ENCODE measurements around the gene CELA2A.

CELA2A gene

DNA sequence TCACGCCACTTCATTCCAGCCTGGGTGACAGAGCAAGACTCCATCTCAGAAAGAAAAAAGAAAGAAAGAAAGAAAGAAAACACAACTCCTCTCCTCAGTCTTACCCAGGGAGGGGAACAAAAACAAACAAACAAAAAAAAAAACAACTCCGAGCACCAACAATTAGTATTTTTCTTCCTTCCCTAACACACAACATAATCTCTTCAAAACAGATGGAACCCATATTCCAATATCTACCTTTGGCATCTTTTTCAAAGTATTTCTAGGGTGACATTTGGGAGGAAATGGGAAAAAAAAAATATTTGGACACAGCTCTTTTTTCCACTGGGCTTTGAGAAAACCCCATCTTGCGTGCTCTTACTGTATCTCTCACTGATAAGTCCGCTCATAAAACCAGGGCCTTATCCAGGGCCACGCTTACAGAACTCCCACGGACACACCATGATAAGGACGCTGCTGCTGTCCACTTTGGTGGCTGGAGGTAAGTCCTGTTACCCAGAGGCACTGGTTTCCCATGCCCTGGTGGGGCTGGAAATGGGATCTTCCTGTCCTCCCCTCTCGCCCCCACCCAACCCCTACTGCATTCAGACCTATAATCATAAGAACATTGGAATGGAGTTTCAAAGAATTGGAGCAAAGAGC, at the start of gene CELA2A:
TSS of gene CELA2A (plus strand) at position 420 of the 642 bp plus-strand sequence. CDS start at position 442, 22 bp downstream.
- no peak for DNase-seq (ENCODE audit: low read depth)

DNA sequence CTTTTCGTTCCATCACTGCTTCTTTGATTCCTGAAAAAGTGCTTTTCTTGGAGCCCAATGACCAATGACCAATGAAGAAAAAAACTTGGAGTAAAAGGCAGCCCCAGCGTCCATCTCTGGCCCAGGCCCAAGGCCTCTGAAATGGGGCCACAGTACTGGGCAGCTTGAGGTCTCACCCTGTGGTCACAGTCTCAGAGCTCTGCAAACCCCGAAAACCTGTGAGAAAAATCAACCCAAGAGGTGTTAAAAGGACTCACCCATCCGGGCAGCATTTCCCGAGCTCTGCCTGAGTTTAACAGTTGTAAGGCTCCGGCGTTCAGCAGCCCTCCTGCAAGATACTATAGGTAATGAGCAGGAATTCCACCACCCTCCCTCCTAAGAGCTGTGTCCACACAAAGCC, 49.0 kb upstream of the CELA2A start:
- DNase-seq (ENCODE audit: low read depth): no peak

GRCh38 chr1:15408890-15409387, 47.6 kb upstream of the CELA2A start:
- DNase-seq (ENCODE audit: low read depth): no peak

GRCh38 chr1:15409388-15410222, 46.9 kb upstream of the CELA2A start, which contains the start of gene EFHD2:
TSS of gene EFHD2 (plus strand) at chr1:15409888. CDS start at chr1:15409972, 84 bp downstream.
- DNase-seq (ENCODE audit: low read depth): peak; percentile 61

DNA sequence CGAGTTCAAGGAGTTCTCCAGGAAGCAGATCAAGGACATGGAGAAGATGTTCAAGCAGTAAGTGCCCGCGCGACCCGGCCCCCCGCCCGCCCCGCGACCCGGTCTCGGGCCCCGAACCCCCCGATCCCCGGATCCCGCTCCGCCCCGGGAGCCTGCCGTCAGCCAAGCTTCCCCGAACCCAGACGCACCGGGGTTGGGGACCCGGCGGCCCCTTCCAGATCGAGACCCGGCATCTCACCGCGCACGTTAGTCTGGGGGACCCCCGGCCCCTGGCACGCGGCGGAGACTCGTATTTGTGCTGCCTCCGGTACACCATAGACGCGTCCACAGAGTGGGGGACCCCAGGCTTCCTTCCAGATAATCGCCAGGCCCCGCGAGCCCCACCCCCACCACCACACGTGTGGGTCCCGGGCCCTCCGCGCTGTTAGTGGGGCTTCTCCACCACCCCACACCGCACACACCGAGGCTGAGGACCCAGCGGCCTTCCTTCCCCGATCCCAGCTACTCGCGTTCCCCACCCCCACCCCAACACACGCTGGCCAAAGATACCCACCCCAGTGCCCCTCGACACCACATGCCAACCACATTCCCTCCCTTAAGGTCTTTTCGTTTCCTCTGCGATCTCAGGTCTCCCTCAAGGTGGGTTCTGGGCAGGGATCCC, 46.2 kb upstream of the CELA2A start:
- DNase-seq (ENCODE audit: low read depth): no peak

DNA sequence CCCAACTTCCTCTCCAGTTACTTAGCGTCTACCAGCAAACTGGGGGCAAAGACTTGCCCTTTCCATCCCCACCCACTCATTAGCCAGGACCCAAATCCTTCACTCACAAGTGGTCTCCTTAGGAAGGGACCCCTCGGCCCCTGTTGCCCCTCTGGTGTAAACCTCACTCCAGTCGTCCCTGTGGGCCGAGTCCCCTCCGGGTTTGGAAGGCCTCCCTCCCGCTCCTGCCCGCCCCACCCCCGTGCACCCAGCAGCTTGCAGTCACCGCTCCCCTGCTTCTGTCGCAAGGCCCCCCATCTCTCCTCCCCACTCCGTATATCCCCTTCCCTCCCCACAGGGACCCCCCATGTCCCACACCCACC, 45.7 kb upstream of the CELA2A start:
- no peak for DNase-seq (ENCODE audit: low read depth)

- DNase-seq (ENCODE audit: low read depth): no peak
Measured at GRCh38 chr1:15411593-15412137, 44.9 kb upstream of the CELA2A start.

- no peak for DNase-seq (ENCODE audit: low read depth)
Measured at GRCh38 chr1:15412175-15412800, 44.2 kb upstream of the CELA2A start.

DNA sequence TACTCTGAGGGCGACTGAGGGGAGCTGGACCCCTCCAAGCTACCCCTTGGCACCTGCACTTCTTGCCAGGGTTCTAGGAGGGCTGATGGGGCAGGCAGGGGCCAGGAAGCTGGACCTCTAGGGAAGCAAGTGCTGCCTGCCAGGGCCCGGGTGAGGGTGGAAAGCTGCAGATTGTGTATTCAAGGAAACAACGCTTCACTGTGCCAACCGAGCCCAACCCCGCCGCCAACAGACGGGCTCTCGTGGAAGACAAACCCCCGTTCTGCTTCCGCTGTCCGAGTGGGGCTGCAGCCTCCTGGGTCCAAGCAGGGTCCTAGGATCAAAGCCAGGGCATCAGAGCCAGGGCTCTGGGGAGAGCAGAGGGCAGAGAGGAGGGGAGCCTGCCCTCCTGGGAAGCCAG, 43.7 kb upstream of the CELA2A start:
- no peak for DNase-seq (ENCODE audit: low read depth)

DNA sequence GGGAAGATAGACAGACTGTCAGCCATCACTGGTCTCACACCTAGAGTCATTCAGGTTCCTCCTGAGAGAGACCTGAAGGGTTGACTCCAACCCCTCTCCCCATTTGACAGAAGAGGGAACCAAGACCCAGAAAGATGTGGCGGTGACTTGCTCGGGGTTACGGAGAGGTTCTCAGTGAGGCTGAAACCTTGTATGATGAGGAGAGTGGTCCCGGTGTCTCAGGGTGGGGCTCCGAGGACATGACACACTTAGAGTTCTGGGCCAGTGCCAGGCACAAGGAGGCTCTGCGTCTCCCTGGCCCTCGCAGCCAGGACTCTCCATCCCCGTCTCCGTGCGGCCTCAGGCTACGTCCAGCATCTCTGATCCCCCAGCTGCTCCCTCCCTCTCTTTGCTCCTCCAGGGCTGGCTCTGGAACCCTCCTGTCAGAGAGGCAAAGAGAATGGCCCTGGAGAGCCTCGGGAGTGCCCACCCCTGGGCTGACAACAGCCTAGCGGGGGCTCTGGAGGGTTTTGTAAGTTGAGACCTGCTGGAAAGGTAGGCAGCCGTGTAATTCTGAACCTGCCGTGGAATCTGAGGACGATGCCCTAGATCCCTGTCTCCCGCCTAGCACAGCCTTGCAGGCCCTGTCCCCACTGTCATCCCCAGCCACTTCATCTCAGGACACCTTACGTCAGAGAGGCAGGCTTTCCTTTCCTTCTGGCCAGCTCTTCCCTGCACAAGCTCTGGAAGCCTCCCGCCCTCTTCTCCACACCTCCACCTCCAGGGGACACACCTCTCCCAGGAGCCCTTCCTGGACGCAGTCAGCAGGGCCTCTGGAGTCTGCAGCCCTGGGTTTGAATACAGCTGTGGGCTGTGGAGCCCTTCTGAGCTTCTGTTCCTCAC, 42.7 kb upstream of the CELA2A start:
- DNase-seq (ENCODE audit: low read depth): no peak

GRCh38 chr1:15414445-15414983, 42.0 kb upstream of the CELA2A start:
- no peak for DNase-seq (ENCODE audit: low read depth)

DNA sequence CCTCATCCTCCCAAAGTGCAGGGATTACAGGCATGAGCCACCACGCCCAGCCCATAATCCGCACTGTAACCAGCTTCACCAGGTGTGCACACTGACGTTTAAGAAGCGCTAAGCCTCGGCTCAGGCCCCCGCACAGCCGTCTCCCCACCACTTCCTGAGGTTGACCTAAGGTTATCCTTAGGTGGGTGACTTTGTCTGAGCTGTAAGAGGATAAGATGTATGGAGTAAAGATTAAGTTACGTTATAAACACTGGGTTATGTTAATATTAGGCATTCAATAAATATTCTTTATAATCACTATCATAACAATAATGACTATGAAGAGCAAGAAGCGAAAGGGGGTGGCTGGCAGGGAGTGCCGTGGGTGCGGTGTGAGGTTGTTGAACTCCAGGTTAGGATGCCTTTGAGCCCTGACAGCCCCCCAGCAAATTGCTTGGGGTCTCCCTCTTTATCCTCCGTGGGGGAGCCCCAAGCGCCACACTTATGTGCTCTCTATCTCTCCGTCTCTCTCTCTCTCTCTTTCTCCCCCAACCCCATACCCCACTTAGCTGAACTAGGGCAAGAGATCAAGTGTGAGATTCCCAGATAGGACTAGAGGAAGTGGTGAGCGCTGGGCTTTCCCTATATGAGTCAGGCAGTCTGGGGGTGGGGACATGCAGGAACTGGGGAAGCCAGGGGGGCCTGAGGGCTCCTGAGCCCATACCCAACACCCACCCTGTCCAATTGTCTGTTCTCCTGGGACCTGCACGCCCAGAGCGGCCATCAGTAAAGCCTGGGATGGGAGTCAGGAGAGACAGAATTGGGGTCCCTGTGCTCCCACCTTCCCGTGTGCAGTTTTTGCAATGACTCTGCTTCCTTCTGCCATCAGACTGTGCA, 39.2 kb upstream of the CELA2A start:
- no peak for DNase-seq (ENCODE audit: low read depth)

DNA sequence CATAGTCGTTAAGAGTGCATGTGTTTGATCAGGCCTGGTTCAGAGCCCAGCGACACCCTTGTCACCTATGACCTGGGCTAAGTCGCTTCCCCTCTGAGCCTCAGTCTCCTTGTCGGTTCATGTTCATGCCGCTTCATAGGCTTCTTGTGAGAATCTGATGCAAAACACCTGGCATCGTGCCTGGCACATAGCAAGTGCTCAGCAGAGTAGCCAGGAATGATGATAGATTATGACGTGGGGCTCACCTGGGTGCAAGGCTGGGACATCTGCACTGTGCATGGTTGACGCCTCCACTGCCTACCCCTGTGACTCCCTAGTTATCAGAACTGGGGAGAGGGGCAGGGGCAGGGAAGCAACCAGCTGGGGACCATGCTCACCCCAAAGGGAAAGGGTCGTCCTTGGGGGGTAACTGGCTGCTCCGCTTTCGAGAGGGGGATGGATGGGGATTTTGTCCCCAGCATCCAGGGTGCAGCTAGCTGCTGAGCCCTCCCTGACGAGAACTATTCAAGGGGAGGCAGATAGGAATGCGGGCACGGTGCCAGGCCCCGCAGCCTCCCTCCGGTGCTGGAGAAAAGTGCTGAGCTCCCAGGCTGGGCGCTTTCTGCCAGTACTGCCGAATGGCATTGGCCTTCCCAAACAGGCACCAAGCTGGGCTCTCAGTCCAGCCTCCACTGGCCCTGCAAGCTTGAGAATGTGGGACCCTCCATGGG, 37.6 kb upstream of the CELA2A start:
- no peak for DNase-seq (ENCODE audit: low read depth)

- DNase-seq (ENCODE audit: low read depth): no peak
Measured at GRCh38 chr1:15420853-15421465, 35.6 kb upstream of the CELA2A start.

GRCh38 chr1:15422871-15423270, 33.7 kb upstream of the CELA2A start:
- no peak for DNase-seq (ENCODE audit: low read depth)

- no peak for DNase-seq (ENCODE audit: low read depth)
Measured at GRCh38 chr1:15423355-15424077, 33.0 kb upstream of the CELA2A start.

DNA sequence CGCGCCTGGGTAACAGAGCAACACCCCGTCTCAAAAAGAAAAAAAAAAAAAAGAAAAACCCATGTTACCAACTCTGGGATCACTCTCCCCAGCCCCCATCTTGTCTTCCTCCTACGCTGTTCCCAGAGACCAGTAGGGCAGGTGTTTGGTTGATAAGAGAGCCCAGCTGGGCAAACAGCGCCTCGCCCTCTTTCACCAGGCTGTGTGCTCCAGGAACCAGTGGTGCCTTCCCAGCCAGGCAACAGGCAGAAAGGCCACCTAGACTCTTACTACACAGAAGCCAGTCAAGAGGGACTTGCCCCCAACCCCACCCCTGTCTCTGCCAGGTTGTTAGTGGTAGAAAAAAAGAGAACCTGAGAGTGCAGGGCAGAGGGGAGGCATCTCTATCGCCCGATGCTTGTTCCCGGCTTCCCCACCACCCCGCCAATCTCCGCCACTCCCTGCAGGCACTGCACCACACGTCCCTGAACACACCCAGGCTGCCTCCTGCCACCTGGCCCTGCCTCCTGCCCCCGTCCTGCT, 32.3 kb upstream of the CELA2A start:
- DNase-seq (ENCODE audit: low read depth): no peak

DNA sequence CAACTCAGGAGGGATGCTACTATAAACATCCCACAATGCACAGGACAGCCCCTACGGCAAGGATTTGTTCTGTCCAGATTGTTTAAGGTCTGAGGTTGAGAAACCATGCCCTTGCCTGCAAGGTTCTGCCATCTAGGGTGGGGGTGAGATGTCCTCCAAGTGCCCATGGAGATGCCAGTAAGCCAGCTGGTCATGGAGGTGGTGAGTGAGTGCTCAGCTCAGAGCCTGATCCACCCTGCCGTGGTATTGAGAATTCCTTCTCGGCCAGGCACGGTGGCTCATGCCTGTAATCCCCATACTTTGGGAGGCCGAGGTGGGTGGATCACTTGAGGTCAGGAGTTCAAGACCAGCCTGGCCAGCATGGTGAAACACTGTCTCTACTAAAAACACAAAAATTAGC, 31.6 kb upstream of the CELA2A start:
- DNase-seq (ENCODE audit: low read depth): no peak
